Bronchial smooth muscle cell (primary cell): Measurements from ENCODE around the gene ZDHHC17. TPM values are rescaled to one million over a fixed set of nuclear protein-coding genes. Genes with fewer than 3 reads are reported as not detected.

Experiments
- total RNA-seq: library from RNA; depleted of rRNA; stranded (reverse); fragments of >200 nt; gene quantifications from 2 replicates; pipeline ENCODE4 v1.2.1, GENCODE V29; 2014

The ZDHHC17 gene
- 60.4 and 122 TPM in 2 replicates for total RNA-seq

GRCh38 chr12:76763746-76764675 lies at the start of gene ZDHHC17:
Gene ZDHHC17 (plus strand): TSS chr12:76764115. CDS start chr12:76764237, 122 bp downstream.

GRCh38 chr12:76878899-76879709 lies 115.2 kb downstream of the ZDHHC17 start, which contains the start of gene CSRP2:
Gene CSRP2 (minus strand): TSS chr12:76879019. CDS start chr12:76866260, 12,759 bp downstream.

Other genes starting within 250 kb of the ZDHHC17 start
- 72.0 and 114 TPM in 2 replicates for gene OSBPL8, start 204.3 kb upstream of the ZDHHC17 start, total RNA-seq
- 4.4 and 4.6 TPM in 2 replicates for gene CSRP2, start 114.9 kb downstream of the ZDHHC17 start, total RNA-seq